ENCODE measurements around the gene CARD11.

DNA sequence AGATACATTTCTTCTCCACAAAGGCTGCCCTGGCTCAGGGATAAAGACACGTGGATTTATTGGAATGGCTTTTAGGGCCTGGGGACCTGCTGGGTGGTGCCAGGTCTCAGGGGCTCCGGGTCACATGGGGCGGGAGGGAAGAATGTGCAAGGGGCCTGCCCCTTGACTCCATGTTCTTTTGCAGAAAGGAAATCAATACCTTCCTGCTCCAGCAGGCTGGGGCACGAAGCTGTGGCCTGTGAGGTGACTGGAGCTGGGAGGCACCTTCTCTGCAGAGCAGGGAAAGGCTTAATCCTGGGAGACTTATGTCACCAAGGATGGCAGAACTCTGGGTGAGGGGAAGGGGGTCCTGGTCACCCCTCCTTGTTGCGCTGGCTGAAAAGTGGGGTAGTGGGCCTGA, 157.3 kb downstream of the CARD11 start:
- TF ChIP-seq, protein P1, sequence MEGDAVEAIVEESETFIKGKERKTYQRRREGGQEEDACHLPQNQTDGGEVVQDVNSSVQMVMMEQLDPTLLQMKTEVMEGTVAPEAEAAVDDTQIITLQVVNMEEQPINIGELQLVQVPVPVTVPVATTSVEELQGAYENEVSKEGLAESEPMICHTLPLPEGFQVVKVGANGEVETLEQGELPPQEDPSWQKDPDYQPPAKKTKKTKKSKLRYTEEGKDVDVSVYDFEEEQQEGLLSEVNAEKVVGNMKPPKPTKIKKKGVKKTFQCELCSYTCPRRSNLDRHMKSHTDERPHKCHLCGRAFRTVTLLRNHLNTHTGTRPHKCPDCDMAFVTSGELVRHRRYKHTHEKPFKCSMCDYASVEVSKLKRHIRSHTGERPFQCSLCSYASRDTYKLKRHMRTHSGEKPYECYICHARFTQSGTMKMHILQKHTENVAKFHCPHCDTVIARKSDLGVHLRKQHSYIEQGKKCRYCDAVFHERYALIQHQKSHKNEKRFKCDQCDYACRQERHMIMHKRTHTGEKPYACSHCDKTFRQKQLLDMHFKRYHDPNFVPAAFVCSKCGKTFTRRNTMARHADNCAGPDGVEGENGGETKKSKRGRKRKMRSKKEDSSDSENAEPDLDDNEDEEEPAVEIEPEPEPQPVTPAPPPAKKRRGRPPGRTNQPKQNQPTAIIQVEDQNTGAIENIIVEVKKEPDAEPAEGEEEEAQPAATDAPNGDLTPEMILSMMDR (conservative IDR thresholded peaks at IDR 0.05 in 1 of 2, IDR thresholded peaks at IDR 0.05 in 1 of 2; ENCODE audit: extremely low read depth in 1 of 2, insufficient read depth in 1 of 2, low read depth in 1 of 2, low read length in 2 of 2): no peak
- no peak for TF ChIP-seq EZH2 (IDR thresholded peaks at IDR 0.05; ENCODE audit: borderline replicate concordance, low read length)
